GM21526 (cell line): Measurements from ENCODE around the gene HSPA1L.

Experiments used
- ATAC-seq: cut with Tn5 transposase; IDR thresholded peaks from one replicate; pipeline ENCODE4 v1.9.1; 2021; ENCODE audit warnings: moderate library complexity; ENCODE audit not compliant: unreplicated experiment, low FRiP score

HSPA1L gene

GRCh38 chr6:31768363-31769257, 46.5 kb downstream of the HSPA1L start:
- no peak for ATAC-seq

- ATAC-seq, result no peak
Measured at GRCh38 chr6:31767096-31767645, 47.9 kb downstream of the HSPA1L start.

- ATAC-seq, result no peak
Measured at GRCh38 chr6:31765910-31766794, 48.9 kb downstream of the HSPA1L start.

- ATAC-seq, result no peak
Measured at GRCh38 chr6:31765559-31765909, 49.5 kb downstream of the HSPA1L start.

- no peak for ATAC-seq
Measured at GRCh38 chr6:31764198-31764597, 50.9 kb downstream of the HSPA1L start.

- no peak for ATAC-seq
Measured at GRCh38 chr6:31763619-31763940, 51.5 kb downstream of the HSPA1L start.

GRCh38 chr6:31762878-31763618, 52.0 kb downstream of the HSPA1L start:
- no peak for ATAC-seq

- no peak for ATAC-seq
Measured at GRCh38 chr6:31762356-31762755, 52.7 kb downstream of the HSPA1L start, which contains the start of gene SAPCD1. Gene SAPCD1 (plus strand): TSS chr6:31762656. CDS start chr6:31763055, 399 bp downstream.

- ATAC-seq, result no peak
Measured at GRCh38 chr6:31761343-31761742, 53.7 kb downstream of the HSPA1L start.

GRCh38 chr6:31760790-31761189, 54.3 kb downstream of the HSPA1L start:
- ATAC-seq, result no peak
